Measurements from ENCODE around the gene NDFIP1.
"Not testable (repeated sequence)": the region's sequence is repeated elsewhere in the genome, so short reads cannot be mapped to it uniquely, and the experiment has no call there.

Gene NDFIP1

GRCh38 chr5:142159354-142159753, 50.8 kb downstream of the NDFIP1 start:
- no peak for DNase-seq

DNA sequence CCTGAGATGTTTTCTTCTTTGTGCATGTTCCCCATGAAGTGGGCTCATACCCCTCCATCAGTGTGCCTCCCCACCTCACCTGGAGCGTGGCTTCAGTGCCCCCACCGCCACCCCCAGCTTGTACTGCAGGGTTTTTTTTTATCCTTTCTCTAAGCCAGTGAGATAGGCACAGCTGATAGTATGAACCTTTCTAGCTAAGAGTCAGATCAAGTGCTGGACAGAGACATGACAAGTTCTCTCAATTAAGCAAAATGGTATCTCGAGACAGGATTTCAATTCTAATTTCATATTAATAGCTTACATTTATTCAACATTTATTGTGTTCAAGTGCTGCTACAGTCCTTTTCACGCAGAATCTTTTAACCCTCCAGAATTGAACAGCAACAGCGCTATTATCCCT, 55.7 kb downstream of the NDFIP1 start:
- DNase-seq, result no peak

- no peak for DNase-seq
Observed at GRCh38 chr5:142166754-142167153, 58.2 kb downstream of the NDFIP1 start.

GRCh38 chr5:142167458-142167857, 58.9 kb downstream of the NDFIP1 start:
- no peak for DNase-seq

- no peak for DNase-seq
Observed at GRCh38 chr5:142168365-142168764, 59.8 kb downstream of the NDFIP1 start.

DNA sequence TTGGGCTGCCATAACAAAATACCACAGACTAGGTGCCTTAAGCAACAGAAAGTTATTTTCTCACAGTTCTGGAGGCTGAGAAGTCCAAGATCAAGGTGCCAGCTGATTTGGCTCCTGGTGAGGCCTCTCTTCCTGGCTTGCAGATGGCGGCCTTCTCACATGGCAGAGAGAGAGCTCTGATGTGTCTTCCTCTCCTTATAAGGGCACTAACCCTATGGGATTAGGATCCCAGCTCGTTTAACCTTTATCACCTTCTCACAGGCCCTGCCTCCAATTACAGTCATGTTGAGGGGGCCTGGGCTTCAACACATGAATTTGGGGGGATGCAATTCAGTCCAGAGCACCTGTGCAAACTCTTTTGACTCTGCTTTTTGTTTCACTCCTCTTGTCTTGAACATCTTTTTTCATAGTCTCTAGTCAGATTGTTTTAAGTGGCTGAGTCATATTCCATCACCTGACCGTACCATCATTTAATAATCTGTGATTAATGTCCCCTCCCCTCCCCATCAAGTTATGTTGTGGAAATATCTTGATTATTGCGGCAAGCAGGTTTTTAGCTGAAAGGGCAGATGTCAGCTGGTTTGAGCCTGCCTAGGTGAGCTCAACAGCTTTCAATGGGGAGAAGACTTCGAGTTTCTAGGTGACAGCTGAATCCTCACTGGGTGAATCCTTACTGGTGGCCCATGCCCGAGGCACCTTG, 61.8 kb downstream of the NDFIP1 start:
- DNase-seq, result no peak

GRCh38 chr5:142171270-142171669, 62.7 kb downstream of the NDFIP1 start:
- no peak for DNase-seq

GRCh38 chr5:142175039-142175438, 66.5 kb downstream of the NDFIP1 start:
- DNase-seq, result no peak

GRCh38 chr5:142175461-142176142, 67.0 kb downstream of the NDFIP1 start:
- no peak for DNase-seq

DNA sequence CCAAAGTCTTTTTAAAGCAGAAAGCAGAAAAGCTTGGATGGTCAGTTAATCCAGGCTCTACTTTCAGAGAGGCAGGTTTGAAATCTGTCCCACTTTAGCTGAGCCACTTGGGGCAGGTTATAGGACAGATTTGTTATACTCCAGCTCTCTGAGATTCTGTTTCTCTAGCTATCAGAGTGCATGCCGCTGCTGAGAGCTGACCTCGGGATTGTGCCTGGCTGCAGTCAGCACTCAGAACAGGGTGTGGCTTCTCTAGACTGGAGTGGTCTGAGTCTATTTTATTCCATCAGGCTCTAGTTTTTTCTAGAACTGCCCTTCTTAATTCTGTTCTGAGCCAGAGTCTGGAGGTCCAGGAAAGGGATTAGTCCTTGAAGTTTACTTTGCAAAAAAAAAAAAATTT, 67.7 kb downstream of the NDFIP1 start:
- no peak for DNase-seq

- DNase-seq, result no peak
Observed at GRCh38 chr5:142178651-142179050, 70.1 kb downstream of the NDFIP1 start.

GRCh38 chr5:142179776-142180387, 71.3 kb downstream of the NDFIP1 start:
- DNase-seq, result no peak

DNA sequence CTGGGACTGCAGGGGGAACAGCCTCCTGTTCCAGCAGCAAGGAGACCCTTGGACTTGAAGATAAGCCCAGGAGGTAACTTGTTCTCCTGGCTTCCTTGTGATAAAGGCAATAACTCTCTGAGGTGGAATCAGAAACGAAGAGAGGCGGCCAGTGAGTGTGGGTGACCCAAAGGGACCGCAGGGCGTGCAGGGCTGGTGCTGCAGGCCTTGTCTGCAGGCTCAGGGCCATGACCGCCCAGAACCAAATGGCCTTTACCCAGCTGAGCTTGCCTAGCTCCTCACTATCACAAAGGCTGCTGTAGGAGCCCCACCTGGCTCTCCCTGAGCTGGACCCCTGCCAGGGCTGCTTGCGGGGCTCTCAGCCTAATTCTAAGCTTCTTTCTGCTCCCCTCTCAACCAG, 72.5 kb downstream of the NDFIP1 start:
- DNase-seq, result no peak

DNA sequence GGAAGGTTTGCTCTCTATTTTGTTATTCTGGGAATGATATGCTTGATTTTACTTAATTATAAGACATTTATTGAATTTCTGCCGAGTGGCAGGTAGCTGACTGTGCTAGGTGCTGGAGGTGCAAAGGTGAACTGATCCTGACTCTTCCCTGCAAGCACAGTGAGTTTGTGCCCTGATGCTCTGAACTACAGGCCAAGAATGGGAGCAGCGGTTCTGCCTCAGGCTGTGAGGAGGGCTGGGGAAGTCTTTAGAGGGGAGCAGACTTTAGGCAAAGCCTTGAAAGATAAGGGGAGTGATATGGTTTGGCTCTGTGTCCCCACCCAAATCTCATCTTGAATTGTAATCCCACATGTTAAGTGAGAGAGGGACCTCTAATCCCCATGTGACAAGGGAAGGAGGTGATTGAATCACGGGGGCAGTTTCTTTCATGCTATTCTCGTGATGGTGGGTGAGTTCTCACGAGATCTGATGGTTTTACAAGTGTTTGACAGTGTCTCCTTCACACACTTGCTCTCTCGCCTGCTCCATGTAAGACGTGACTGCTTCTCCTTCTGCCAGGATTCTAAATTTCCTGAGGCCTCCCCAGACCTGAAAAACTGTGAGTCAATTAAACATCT, 73.1 kb downstream of the NDFIP1 start:
- DNase-seq, result peak; percentile 38

DNA sequence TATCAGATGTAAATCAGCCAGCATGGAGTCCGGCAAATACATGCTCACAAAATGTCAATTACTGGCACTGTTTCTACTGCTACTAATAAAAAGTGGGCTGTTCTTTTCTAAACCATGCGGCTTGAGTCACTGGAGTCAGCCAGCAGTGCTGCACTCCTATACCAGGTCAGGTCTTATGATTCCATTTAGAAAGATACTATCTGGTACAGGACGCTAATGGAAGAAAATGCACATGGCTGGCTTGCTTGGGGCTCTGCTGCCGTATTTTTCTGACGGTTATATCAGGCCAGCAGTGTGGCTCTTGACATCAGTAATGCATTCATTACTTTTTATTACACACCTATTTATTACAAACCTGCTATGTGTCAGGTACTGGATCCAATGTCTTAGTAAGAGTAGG, 74.3 kb downstream of the NDFIP1 start:
- DNase-seq, result no peak

- no peak for DNase-seq
Observed at GRCh38 chr5:142183561-142183960, 75.0 kb downstream of the NDFIP1 start.

DNA sequence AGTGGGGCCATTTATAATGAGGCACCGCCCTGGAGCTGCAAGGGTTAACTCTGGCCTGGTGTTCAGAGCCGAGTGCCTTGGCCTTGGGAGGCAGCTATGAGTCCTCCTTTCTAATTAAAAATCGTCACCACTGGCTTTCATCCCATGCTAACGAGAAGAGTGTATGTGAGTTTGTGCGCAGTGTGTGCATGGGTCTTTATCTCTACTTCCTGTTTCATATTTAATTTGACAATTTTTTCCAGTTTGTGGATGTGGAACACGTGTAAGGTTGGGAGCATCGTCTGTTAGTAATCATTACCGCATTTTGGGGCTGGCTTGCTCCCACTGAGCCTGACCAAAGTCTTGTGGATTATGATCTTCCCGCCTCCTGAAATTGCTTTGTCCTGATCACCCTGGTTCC, 76.4 kb downstream of the NDFIP1 start:
- DNase-seq, result no peak

GRCh38 chr5:142186514-142186856, 77.9 kb downstream of the NDFIP1 start:
- DNase-seq, result no peak

DNA sequence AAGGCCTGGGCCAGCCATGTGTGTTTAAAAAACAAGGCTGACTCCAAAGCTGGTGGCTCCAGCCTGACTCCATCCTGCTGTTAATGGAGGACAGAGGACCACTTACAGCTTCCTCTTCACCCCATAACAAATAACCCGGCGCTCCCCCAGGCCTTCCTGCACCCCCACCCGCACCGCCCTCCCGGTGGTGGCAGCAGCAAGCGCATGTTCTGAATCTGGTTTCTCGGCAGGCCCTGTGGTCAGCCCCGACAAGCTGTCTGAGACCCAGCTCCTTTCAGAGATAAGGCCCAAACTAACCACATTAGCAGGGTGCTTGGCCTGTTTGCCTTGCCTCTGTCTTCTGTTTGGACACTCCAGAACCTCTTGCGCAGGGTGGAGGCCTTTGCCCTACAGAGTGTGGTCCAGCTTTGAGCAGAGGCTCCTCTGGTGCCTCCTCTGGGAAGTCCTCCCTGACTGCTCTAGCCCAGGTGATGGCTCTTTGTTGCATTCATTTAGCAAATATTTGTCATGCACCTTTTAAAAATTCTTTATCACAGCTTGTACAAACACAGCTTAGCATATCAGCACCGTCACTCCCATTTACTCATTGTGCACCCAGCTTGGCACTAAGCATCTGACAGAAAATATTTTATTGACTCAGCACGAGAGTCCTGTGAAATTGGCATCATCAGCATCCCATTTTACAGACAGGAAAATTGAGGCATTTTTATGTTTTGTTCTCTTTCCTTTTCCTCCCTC, 78.4 kb downstream of the NDFIP1 start:
- no peak for DNase-seq

DNA sequence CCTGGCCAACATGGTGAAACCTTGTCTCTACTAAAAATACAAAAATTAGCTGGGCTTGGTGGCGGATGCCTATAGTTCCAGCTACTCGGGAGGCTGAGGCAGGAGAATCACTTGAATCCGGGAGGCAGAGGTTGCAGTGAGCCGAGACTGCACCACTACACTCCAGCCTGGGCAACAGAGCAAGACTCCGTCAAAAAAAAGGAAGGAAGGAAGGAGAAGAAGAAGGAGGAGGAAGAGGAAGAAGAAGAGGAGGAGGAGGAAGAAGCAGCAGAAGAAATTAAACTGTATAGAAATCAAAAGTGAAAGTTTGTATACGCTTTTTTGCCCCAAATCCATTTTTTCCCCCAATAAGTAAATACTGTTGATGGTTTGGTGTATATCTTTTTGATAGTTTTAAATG, 80.1 kb downstream of the NDFIP1 start:
- DNase-seq, result not testable (repeated sequence)

DNA sequence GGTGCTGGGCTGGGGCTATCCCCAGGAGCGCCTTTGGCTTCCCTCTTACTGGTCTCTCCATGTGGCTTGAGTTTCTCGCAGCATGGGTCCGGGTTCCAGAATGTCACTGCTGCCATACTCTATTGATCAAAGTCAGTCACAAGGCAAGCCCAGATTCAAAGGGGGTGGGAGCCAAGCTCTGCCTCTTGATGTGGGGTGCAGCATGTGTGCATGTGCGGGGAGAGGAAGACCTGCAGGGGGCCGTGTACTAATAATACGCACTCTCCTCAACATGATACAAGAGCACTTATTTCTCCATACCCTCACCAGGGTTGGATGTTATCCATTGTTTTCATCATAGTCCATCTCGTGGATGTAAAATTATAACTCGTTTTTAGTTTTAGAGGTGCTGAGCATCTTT, 81.2 kb downstream of the NDFIP1 start:
- no peak for DNase-seq

DNA sequence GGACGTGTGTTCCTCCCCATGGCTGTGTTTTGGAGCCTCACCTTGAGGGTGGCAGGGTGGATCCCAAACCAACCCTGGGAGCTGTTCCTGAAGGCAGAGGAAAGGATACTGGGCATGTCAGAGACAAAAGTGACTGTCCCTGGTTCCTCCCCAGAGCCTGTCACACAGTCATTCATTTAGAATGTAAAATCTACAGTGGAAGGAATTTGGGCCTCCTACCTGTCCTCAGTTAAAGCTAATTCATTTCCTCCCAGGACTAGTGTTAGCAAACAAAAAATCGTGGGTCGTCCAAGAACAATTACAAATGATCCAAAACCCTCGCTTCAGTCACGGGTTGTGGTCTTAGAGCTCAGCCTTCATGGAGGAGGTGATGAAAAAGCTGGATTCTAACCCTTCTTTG, 83.2 kb downstream of the NDFIP1 start:
- DNase-seq, result no peak
